Renal pelvis (tissue), 4 donors: ENCODE data around the gene GSDMA. TPM values are rescaled to one million over a fixed set of nuclear protein-coding genes. Genes with fewer than 3 reads are reported as not detected.
"Not testable (repeated sequence)": the region's sequence is repeated elsewhere in the genome, so short reads cannot be mapped to it uniquely, and the experiment has no call there.

Source experiments
- DNase-seq: peaks from one replicate; pipeline ENCODE4 v3.0.0-alpha.2; 2013
- polyA plus RNA-seq, 3 donors: library from polyadenylated mRNA; unstranded; fragments of 120-200 nt; gene quantifications; one replicate each; pipeline ENCODE4 v1.2.1, GENCODE V29; 2013; ENCODE audit not compliant: insufficient read length in 3 of 3

The GSDMA gene
- polyA plus RNA-seq, 3 donors, result 2.6 to 3.9 (median 2.7) TPM

DNA sequence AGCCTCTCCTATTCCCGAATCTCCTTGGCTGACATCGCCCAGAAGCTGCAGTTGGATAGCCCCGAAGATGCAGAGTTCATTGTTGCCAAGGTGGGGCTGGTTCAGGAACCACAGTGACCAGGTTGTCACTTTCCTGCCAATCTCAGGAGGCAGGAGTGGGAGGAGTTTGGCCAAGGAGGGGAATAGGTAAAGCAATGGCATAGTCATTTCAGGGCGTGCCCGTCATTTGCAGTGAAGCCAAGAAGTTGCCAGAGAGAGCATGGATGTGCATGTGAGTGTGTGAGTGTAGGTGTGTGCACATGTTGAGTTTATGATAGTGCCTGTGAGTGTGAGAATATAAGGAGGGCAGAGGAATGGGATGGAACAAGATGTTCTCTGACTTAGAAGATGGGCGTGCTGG is 32.6 kb downstream of the GSDMA start:
- no peak for DNase-seq

DNA sequence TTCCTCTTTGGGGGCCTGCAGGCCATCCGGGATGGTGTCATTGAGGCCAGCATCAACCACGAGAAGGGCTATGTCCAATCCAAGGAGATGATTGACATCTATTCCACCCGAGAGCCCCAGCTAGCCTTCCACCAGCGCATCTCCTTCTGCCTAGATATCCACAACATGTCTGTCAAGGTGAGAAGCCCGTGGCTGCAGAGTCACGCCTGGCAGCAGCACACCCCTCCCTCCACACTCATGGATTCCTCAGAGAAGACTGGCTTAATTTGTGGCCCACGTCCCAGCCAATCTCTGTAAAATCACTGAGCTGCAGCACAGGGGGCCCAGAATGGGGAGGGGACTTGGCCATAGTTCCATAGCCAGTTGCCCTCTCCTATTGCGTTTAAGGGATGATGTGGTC is 33.4 kb downstream of the GSDMA start:
- no peak for DNase-seq

DNA sequence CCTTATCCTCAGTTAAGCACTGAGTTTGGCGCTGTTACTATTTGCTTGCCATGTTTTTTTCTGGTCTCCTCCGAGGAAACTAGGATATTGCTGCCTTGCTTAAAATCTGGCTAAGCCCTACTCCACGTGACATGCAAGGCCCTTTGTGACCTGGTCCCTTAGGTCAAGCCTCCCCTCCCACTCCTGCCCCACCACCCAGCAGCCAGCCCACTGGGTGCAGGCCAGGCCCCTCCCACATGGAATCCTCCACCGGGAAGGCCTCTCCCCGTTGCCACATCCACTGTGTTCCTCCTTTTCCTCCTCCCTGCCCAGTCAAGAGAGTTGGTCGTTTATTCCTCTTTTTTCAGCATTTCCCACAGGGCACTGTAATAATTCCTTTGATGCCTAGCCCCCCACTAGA is 34.0 kb downstream of the GSDMA start:
- DNase-seq, result no peak

DNA sequence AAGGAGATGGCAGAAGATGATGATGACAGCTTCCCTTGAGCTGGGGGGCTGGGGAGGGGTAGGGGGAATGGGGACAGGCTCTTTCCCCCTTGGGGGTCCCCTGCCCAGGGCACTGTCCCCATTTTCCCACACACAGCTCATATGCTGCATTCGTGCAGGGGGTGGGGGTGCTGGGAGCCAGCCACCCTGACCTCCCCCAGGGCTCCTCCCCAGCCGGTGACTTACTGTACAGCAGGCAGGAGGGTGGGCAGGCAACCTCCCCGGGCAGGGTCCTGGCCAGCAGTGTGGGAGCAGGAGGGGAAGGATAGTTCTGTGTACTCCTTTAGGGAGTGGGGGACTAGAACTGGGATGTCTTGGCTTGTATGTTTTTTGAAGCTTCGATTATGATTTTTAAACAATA is 34.7 kb downstream of the GSDMA start:
- no peak for DNase-seq

GRCh38 chr17:39999067-39999466 is 36.3 kb downstream of the GSDMA start:
- no peak for DNase-seq

DNA sequence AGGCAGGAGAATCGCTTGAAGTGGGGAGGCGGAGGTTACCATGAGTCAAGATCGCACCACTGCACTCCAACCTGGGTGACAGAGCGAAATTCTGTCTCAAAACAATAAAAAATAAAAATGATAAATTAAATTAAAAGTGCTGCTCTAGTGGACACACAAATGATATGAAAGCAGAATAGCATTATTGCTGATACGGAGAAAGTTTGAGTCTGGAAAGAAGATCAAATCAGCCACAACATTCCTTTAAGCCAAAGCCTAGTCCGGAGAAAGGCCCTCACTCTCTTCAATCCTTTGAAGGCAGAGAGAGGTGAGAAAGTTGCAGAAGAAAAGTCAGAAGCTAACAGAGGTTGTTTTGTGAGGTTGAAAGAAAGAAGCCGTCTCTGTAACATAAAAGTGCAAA is 37.4 kb downstream of the GSDMA start:
- DNase-seq, result no peak

GRCh38 chr17:40001335-40001734 is 38.5 kb downstream of the GSDMA start:
- not testable (repeated sequence) for DNase-seq

- no peak for DNase-seq
Observed at GRCh38 chr17:40004072-40004471, 41.3 kb downstream of the GSDMA start.

GRCh38 chr17:40004712-40005111 is 41.9 kb downstream of the GSDMA start:
- DNase-seq, result no peak

GRCh38 chr17:40005520-40005919 is 42.7 kb downstream of the GSDMA start:
- DNase-seq, result no peak

GRCh38 chr17:40010946-40011500 is 48.2 kb downstream of the GSDMA start:
- DNase-seq, result not testable (repeated sequence)

DNA sequence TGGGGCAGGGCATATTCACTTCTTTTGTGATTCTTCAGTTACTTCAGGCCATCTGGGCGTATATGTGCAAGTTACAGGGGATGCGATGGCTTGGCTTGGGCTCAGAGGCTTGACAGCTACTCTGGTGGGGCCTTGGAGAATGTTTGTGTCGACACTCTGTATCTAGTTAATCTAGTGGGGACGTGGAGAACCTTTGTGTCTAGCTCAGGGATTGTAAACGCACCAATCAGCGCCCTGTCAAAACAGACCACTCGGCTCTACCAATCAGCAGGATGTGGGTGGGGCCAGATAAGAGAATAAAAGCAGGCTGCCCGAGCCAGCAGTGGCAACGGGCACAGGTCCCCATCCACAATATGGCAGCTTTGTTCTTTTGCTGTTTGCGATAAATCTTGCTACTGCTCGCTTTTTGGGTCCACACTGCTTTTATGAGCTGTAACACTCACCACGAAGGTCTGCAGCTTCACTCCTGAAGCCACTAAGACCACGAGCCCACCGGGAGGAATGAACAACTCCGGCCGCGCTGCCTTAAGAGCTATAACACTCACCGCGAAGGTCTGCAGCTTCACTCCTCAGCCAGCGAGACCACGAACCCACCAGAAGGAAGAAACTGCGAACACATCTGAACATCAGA is 49.3 kb downstream of the GSDMA start:
- DNase-seq, result not testable (repeated sequence)

DNA sequence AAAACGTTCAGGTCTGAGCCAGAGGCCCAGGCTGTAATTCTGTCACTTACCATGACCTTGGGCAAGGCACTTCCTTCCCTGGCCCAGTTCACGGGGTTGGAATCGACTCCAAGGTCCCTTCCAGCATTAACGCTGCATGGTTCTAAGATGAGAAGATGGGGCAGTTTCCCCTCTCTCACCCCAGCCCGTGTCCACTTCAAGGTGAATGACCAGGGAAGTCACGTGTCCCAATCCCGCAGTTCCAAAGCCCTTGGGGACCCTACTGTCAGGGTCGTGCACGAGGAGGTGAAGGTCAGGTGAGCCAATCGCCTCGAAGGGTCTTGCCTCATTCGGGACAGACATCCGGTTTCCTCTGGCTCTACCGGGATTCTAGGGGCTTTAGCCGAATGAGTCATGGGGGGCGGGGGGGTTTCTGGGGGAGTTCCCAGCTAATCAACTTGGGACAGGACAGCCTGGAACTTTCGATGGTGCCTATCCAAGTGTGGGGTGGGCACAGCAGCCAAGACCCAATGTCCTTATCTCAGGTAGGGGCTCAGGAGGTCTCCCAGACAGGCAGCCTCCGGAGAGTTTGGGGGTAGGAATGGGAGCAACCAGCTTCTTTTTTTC is 51.7 kb downstream of the GSDMA start:
- DNase-seq, result no peak

DNA sequence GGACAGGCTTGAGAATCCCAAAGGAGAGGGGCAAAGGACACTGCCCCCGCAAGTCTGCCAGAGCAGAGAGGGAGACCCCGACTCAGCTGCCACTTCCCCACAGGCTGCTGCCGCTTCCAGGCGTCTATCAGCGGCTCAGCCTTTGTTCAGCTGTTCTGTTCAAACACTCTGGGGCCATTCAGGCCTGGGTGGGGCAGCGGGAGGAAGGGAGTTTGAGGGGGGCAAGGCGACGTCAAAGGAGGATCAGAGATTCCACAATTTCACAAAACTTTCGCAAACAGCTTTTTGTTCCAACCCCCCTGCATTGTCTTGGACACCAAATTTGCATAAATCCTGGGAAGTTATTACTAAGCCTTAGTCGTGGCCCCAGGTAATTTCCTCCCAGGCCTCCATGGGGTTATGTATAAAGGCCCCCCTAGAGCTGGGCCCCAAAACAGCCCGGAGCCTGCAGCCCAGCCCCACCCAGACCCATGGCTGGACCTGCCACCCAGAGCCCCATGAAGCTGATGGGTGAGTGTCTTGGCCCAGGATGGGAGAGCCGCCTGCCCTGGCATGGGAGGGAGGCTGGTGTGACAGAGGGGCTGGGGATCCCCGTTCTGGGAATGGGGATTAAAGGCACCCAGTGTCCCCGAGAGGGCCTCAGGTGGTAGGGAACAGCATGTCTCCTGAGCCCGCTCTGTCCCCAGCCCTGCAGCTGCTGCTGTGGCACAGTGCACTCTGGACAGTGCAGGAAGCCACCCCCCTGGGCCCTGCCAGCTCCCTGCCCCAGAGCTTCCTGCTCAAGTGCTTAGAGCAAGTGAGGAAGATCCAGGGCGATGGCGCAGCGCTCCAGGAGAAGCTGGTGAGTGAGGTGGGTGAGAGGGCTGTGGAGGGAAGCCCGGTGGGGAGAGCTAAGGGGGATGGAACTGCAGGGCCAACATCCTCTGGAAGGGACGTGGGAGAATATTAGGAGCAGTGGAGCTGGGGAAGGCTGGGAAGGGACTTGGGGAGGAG is 52.5 kb downstream of the GSDMA start, which contains the start of gene CSF3:
Gene CSF3, plus strand, starts transcription at position 436 of the 993 bp plus-strand sequence. Its CDS starts 35 bp downstream, at position 471.
- no peak for DNase-seq

- DNase-seq, result no peak
Observed at GRCh38 chr17:40015998-40016985, 53.5 kb downstream of the GSDMA start.

GRCh38 chr17:40017422-40018080 is 54.7 kb downstream of the GSDMA start:
- DNase-seq, result no peak

DNA sequence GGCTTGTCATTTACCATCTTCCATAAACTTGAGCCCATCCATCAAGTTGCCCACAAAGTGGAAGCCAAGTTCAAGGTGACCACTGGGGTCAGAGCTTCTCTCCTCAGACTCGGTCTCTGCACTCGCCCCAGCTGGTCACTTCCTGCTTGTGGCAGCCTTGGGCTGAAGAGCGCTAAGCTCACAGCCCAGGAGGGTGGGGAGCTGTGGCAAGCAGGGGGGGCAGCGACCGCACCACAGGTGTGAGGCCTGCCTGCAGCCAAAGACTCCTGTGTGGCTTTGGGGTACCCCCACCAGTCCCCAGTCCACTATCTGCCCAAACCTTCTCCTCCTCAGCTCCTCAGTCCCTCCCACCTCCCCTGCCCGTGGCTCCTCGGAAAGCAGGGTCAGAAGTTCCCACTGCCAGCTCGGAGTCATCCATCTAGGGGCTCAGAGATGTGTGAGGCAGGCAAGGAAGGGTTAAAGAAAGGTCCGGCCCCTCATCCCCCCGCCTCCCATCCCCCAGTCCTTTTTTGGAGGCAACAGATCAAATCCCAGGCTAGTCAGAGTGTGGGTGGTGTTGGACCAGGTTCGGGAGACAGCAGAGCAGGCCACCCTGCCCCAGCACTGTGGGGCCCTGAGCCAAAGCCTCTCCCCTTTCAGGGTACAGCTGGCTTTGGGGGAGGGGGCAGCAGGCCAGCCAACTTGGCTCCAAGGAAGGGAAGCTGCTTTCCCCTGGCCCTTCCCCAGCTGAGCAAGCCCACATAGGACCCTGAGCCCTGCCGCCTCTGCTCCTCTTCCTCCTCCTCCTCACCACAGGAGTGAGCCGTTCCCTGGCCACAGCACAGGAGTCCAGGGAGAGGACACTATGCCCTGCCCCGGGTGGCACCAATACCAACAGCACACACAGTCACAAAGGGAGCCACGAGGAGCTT is 55.7 kb downstream of the GSDMA start:
- no peak for DNase-seq

DNA sequence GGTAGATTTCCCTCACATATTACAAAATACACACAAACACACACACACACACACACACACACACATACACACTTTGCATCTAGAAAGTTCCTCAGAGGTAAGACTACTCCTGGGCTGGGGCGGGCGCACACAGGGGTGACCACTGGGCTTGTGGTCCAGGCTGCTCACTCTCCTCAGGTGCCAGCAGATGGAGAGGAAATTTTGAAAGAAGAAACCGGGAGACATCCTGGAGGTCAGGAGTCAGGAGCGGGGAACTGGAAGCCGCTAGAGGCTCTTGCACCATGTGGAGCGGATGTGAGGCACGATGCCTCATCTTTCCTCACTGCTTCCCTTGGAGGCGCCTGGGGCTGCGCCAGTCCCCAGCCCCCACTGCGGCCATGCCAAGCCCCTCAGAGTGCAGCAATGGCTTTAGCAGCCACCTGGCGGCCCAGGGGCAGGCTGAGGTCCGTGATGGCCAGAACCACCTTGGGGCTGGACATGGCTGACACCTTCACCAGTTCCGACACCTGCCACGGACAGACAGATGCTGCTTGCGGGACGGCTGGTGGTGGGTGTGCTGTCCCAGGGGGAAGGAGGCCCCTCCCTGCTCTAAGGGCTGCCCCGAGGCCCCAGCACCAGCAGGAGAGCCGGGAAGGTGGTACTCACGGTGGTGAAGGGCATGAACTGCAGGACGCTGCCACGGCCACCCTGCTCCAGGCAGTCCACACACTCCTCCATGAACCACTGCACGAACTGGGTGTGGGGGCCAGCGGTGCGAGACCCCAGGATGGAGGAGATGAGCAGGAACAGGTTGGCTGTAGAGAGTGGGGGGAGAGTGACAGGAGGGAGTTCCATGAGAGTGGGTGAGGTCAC is 56.6 kb downstream of the GSDMA start:
- DNase-seq, result no peak
